ENCODE measurements around the gene SYT11.
"Not testable (repeated sequence)": the region's sequence is repeated elsewhere in the genome, so short reads cannot be mapped to it uniquely, and the experiment has no call there.

The SYT11 gene

GRCh38 chr1:155859881-155860871 lies 809 bp downstream of the SYT11 start:
- peak; percentile 96 for DNase-seq (ENCODE audit: low spot score)

GRCh38 chr1:155860970-155861510 lies 1.7 kb downstream of the SYT11 start:
- no peak for DNase-seq (ENCODE audit: low spot score)

- no peak for DNase-seq (ENCODE audit: low spot score)
Measured at GRCh38 chr1:155861896-155862295, 2.5 kb downstream of the SYT11 start.

GRCh38 chr1:155864393-155864792 lies 5.0 kb downstream of the SYT11 start:
- no peak for DNase-seq (ENCODE audit: low spot score)

- DNase-seq (ENCODE audit: low spot score): no peak
Measured at GRCh38 chr1:155867766-155868165, 8.4 kb downstream of the SYT11 start.

GRCh38 chr1:155871390-155871789 lies 12.0 kb downstream of the SYT11 start:
- DNase-seq (ENCODE audit: low spot score): peak; percentile 97

- peak; percentile 85 for DNase-seq (ENCODE audit: low spot score)
Measured at GRCh38 chr1:155872527-155872926, 13.2 kb downstream of the SYT11 start.

- no peak for DNase-seq (ENCODE audit: low spot score)
Measured at GRCh38 chr1:155873860-155874259, 14.5 kb downstream of the SYT11 start.

GRCh38 chr1:155877945-155878344 lies 18.6 kb downstream of the SYT11 start:
- no peak for DNase-seq (ENCODE audit: low spot score)

- no peak for DNase-seq (ENCODE audit: low spot score)
Measured at GRCh38 chr1:155880251-155880650, 20.9 kb downstream of the SYT11 start.

- no peak for DNase-seq (ENCODE audit: low spot score)
Measured at GRCh38 chr1:155880950-155881349, 21.6 kb downstream of the SYT11 start.

- DNase-seq (ENCODE audit: low spot score): no peak
Measured at GRCh38 chr1:155882235-155882634, 22.9 kb downstream of the SYT11 start.

GRCh38 chr1:155882766-155883165 lies 23.4 kb downstream of the SYT11 start:
- no peak for DNase-seq (ENCODE audit: low spot score)

- DNase-seq (ENCODE audit: low spot score): no peak
Measured at GRCh38 chr1:155884031-155884960, 24.9 kb downstream of the SYT11 start.

GRCh38 chr1:155884982-155885381 lies 25.6 kb downstream of the SYT11 start:
- no peak for DNase-seq (ENCODE audit: low spot score)

- no peak for DNase-seq (ENCODE audit: low spot score)
Measured at GRCh38 chr1:155888481-155888880, 29.1 kb downstream of the SYT11 start.

GRCh38 chr1:155889566-155889965 lies 30.2 kb downstream of the SYT11 start:
- no peak for DNase-seq (ENCODE audit: low spot score)

GRCh38 chr1:155890251-155890650 lies 30.9 kb downstream of the SYT11 start:
- DNase-seq (ENCODE audit: low spot score): no peak

- DNase-seq (ENCODE audit: low spot score): no peak
Measured at GRCh38 chr1:155892796-155893195, 33.4 kb downstream of the SYT11 start.

- DNase-seq (ENCODE audit: low spot score): no peak
Measured at GRCh38 chr1:155893389-155894142, 34.2 kb downstream of the SYT11 start.

GRCh38 chr1:155895617-155896016 lies 36.2 kb downstream of the SYT11 start:
- not testable (repeated sequence) for DNase-seq (ENCODE audit: low spot score)

- not testable (repeated sequence) for DNase-seq (ENCODE audit: low spot score)
Measured at GRCh38 chr1:155896476-155896875, 37.1 kb downstream of the SYT11 start.

Measured in putamen (tissue), 1 donor.